Left cardiac atrium (tissue), 4 donors: ENCODE results near the gene MRFAP1. TPM values are rescaled to one million over a fixed set of nuclear protein-coding genes. Genes with fewer than 3 reads are reported as not detected.

Source experiments
- ATAC-seq, 2 donors: fragments of 200-7000 bp; cut with Tn5 transposase; one replicate each; pipeline ENCODE4 v1.9.1; 2020; ENCODE audit warnings: mild to moderate bottlenecking in 2 of 2, moderate library complexity in 2 of 2
- DNase-seq: peaks from one replicate; pipeline ENCODE4 v3.0.0-alpha.2; 2020
- intact Hi-C, 2 donors: fragments of 100-400 bp; cut with DNase I; formaldehyde crosslinking; loops; one replicate each; pipeline versions ENCODE4 v1.14.1 to v1.15.1; 2022 to 2023
- total RNA-seq, 2 donors: library from RNA; stranded (reverse); fragmentation: NEBNext Ultra II Directional; extraction: Animal tissue kit (Norgen Biotek cat#: 25700); gene quantifications; one replicate each; pipeline ENCODE4 v1.2.1, GENCODE V29; 2021
- donor health status: DM: no; HTN: yes; CAD: no.
- donor health status: DM: no; HTN: yes; CAD: no; lungs with severe emphysema.
- donor health status: DM: yes; HTN: yes; CAD: no.
- donor health status: Dilated cardiomyopathy.

MRFAP1 gene
- total RNA-seq, 2 donors from 2014 or later = 234 to 277 TPM

DNA sequence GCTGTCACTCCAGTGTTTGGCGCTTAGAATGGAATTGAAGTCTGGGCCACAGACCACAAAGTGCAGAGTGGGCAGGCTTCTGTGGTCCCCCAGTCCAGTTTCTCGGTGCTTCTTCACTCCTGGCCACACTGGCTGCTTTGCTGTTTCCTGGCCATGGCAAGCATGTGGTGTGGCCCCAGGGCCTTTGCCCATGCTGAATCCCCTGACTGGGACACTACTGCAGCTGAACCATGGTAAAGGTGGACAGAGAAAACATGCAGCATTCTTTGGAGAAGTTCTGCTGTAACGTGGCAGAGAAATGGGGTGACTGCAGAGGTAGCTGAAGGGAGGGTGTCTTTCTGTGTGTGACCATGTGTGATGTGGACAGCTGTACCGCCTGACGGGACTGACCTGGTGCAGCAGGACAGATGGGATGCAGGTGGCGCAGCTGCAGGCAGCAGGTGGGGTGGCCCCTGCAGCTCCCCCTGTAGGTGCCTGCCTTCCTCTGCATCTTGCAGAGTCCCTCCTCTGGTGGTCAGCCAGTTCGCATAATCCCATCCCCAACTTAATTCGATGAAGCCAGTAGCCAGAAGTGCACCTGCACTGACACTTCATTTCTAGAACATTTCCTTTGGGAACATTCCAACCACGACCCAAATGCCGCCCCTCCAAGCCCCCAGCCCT is 40.0 kb downstream of the MRFAP1 start:
- DNase-seq = no peak
- intact Hi-C loops = no loop called here
- no peak for ATAC-seq

GRCh38 chr4:6681191-6681590 is 40.7 kb downstream of the MRFAP1 start:
- ATAC-seq (no peak), DNase-seq (no peak)
- intact Hi-C loops = no loop called here

GRCh38 chr4:6682862-6683590 is 42.5 kb downstream of the MRFAP1 start:
- intact Hi-C loops = no loop called here
- DNase-seq (no peak), ATAC-seq (no peak)

DNA sequence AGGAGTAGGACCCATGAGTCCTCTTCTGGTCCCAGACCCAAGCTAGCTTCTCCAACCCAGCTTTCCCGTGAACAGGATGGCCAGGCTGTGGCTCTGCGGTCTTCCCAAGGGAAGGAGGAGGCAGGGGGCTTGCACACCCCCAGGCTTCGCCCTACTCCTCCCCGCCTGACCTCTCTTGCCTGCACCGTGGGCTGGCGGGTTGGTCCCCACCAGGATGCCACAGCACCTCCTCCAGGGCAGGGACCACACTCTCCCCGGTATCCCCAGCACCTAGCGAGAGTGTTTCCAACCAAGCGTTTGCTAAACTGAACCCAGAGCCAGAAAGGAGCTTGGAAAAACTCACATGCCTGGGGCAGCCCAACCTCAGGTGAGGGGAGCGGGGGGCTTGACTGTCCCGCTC is 44.2 kb downstream of the MRFAP1 start:
- ATAC-seq (no peak), DNase-seq (no peak)
- intact Hi-C loops = no loop called here

GRCh38 chr4:6686104-6686787 is 45.8 kb downstream of the MRFAP1 start:
- DNase-seq = no peak
- intact Hi-C loops = no loop called here
- no peak for ATAC-seq

DNA sequence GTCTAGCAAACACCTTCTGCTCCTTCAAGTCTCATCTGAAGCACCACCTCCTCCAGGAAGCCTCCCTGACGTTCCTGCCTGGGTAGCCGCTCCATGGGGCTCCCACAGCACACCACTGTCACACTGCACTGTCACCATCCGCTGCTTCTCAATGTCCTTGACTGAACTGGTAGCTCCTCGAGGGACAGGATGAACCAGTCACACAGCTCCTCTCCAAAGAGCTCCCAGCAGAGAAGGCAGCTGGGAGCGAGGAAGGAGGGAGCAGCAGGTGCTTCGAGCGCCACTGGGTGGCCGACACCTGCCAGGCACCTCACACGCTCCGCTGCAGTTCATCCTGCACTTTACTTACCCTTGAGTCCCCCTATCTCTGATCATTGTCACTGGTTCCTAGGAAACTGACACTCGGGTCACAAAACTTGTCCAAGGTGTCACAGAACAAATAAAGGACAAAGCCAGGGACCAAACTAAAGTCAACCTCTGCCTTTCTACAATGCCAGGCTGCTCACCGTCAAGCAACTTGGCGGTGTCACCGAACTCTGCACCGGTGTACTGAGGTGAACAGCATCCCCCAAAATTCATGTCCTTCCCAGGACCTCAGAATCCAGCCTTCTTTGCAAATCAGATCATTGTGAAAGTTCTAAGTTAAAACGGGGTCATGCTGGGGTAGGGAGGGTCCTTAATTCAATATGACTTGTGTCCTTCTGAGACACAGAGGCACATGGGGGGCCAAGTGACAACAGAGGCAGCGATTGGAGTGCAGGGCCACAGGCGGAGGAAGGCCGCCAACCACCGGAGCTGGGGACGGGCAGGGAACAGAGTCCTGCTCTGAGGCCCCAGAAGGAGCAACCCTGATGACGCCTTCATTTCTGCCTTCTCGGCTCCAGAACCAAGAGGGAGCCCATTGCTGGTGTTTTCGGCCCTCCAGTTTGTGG is 47.7 kb downstream of the MRFAP1 start:
- DNase-seq (no peak), ATAC-seq (no peak)
- intact Hi-C loops = no loop called here

GRCh38 chr4:6688879-6689505 is 48.5 kb downstream of the MRFAP1 start:
- intact Hi-C loops = no loop called here

GRCh38 chr4:6689506-6689960 is 49.0 kb downstream of the MRFAP1 start:
- intact Hi-C loops = no loop called here
- DNase-seq = no peak
- ATAC-seq = no peak

More at GRCh38 chr4:6688879-6689505, 48.5 kb downstream of the MRFAP1 start:
- ATAC-seq (peak; percentile 65 to 74), DNase-seq (no peak)

Other genes with a start within 250 kb of the MRFAP1 start
- 1 to 10 TPM; 4.8 to 5.2 TPM for gene PPP2R2C, start 168.1 kb upstream of the MRFAP1 start, total RNA-seq
- gene MAN2B2, start 65.5 kb upstream of the MRFAP1 start, total RNA-seq = 10 to 100 TPM; 20.5 to 25.6 TPM
- gene S100P, start 53.2 kb downstream of the MRFAP1 start, total RNA-seq = 1 to 10 TPM in 1 of 2 donors, under 1 TPM in 1; 0.38 to 1.9 TPM
- 10 to 100 TPM; 45.9 to 52.9 TPM for gene MRFAP1L1, start 69.2 kb downstream of the MRFAP1 start, total RNA-seq
- gene BLOC1S4, start 75.5 kb downstream of the MRFAP1 start, total RNA-seq = 10 to 100 TPM in 1 of 2 donors, 1 to 10 TPM in 1; 7.4 to 10.6 TPM
- gene KIAA0232, start 142.0 kb downstream of the MRFAP1 start, total RNA-seq = 10 to 100 TPM; 52.9 to 59.2 TPM